GM21526 (cell line): ENCODE data around the gene NGDN.

Experiments used
- ATAC-seq: cut with Tn5 transposase; IDR thresholded peaks from one replicate; pipeline ENCODE4 v1.9.1; 2021; ENCODE audit warnings: moderate library complexity; ENCODE audit not compliant: unreplicated experiment, low FRiP score

NGDN gene

DNA sequence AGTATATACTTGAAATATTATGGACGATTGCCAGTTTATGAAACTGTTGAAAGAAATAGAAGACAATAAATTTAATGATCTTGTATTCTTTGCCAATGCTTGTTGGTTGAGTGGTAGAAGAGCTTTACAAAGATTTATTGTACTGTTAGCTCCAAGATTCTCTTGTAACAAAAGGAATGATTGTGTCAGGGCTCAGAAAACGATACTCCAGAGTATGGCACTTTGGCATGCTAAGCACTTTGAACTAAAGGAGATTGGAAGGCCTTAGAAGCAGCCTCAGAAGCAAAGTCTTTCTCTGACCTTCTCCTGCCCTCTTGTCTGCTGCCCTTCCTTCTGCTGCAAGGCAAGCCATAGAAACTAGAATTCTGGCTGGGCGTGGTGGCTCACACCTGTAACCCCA is 4.2 kb upstream of the NGDN start:
- no peak for ATAC-seq

DNA sequence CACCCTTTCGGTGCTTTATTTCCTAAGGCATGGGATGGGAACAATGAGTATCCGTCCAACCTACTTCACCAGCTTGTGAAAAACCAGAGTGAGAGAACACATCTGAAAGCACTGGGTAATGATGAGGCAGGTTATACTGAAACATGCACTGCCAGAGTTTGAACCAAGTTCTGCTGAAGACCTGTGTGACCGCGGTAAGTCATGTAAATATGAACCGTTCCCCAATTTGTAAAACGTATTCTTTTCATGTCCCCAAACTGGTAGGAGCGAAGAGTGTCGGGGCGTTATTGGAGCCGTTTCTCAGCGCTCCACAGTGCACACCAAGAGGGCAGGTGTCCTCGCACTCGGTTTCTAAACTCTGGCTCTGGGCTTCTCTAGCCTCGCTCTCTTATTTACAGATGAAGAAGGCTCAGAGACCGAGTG is 788 bp upstream of the NGDN start:
- no peak for ATAC-seq

DNA sequence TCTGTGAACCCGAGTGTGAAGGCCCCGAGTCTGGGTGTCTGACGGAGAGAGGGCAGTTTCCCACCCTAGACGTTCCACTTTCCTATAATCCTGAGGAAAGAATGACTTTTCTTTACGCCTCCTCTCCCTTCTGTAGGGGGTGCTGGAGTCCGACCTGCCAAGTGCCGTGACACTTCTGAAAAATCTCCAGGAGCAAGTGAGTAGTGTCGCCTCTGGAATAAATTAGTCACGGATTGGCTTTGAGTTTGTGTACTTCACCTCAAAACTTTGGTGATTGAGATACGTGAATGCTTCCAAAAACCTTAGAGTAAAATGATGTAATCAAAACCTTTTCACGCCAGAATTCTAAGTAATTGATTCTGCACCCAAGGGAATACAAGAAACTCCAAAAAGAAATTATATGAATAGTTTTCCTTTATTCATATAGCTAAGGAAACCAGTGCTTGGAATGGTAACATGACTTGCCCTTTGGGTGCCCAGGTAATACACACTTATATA is 452 bp downstream of the NGDN start:
- no peak for ATAC-seq

DNA sequence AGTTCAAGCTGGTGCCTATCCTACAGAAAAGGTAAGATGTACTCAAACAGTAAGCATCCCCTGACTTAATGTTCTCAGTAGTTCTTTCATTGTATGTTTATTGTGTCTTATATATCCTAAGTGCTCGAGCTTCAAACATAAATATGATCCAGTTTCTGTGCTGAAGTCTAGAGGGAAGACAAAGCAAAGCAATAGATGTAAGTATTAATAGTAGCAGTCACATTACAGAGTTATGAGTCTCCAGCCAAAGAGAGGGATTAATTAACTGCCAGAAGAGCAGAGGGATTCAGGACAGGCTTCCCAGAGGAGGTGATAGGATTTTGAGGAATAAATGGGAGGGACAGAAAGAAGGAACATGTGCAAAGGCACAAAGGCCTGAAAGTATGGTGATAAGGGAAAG is 1.4 kb downstream of the NGDN start:
- ATAC-seq: no peak

DNA sequence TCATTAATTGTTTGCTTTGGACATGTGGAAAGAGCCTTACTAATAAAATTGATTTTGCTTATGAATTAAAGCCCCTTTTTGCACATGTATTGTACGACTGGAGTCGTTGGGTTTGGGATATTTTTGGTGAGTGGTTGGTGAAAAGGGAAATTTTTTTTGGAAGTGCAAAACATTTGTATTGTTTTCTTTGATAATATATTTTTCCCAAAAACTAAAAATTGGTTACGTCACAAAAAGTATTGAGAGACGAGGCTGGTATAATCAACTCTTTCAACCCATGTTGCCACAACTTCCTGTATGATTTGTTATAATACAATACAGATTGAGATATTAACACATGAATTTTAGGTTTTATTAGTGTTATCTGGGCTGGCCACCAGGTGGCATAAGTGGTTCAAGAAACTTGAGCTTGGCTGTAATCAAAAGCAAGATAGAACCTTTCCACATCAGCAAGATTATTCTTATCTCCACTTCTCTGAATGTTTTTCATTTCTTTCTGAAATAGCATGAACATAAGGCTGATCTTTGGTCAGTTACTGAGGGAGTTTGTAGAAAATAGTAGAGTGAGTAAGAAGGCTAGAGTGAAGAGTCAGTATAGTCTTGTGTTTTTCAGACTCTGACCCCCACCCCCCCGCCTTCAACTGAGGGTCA is 8.7 kb downstream of the NGDN start:
- ATAC-seq: no peak

DNA sequence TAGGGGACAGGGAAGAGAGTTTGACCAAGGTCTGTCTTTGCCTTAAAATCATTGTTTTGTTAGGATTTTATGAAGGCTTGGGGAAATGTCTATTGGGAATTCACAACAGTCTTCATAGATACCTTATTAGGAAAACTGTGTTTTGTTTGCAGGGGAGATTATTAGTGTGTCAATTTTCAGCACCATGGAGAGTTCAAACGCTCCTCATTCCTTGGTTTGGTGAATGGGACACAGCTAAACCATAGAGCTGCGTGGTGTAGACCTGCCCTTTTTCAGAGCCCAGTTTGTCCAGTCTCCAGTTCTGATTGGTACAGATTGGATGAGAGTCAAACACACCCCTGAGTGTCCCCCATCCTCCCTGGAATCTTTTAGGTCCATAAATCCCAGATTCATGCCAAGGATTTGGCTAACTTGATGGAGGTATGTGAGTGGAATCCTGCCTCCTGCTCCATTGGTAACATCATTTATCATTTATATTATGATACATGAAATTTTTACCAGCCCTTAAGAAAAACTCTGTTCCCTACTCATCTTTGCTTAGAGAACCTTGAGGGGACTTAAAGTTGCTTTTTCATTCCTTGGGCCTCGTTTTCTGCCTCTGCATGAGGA is 12.0 kb downstream of the NGDN start:
- ATAC-seq: no peak

DNA sequence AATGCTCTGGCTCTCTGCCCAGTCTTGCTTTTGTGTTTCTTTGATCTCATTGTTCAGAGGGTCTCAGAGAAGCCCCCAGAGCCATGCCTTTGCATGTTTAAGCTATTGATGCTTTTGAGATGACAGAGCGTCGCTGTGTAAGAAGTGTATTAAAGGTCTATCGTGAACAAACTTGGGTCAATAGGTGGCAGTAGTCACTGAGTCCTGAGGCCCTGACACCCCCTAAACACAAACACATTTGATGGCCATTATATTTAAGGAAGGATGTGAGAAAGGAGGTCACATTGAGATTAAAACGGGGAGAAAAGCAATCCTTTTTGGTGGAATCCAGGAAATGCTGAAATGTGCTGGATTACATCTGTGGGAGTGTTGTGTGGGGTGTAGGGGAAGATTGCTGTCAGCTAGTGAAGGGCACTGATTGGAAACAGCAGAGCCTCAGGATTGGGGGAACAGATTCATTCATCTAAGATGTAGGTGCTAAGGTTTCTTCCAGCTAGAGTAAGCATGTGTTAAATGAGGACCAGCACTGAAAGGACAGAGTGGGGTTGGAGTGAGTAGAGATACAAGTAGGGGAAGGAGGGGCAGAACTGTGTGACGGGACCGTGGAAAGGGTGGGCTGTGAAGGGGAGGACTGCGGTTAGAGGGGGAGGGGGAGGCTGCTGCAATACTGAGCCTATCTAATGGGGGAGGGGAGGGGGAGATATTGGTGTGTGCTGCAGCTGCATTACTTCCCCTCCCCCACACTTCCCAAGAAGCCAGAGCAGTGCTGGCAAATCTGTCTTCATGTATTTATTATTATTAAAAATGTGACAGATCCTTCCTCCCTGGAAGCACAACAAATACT is 12.7 kb downstream of the NGDN start:
- ATAC-seq: no peak

DNA sequence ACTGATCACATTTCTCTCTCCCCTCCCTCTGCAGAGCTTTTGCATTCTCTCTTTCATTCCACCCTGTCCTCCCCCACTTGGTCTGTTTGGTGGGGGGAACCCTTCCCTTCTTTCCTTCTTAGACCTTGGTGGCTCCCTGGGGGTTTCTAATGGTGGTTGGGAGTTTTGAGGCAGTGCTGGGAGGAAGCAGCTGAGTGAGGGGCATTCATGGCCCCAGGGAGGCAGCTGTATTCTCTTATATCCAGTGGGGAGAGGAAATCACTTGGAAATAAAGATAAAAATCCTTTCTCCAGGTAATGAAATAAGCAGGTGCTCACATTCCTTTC is 13.3 kb downstream of the NGDN start:
- ATAC-seq: no peak

DNA sequence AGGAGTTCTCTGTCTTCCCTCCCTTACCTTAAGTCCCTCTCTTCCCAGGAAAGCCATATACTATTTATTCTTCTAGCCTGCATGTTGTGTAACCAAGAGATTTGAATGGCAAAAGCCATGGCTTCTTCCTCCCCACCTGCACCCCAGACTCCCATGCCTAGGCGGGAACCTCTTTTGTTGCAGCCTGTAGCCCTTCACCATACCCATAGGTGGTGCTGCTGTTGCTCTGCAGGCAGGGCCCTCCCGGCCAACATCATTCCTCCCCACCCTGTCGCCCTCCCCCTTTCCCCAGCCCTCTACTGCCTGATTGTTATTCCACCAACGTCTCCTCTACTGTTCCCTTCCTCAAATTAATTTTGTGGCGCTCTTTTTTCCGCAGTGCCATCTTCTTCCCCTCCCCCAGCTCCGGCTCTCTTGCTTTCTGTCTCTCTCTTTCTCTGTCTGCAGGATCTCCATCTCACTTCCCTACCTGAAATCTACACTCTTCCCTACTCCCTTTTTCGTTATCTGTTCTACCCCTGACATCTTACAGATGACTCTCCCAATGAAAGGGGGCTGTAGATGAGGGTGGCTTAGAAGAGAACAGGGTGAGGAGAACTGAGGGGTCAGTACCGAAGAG is 13.8 kb downstream of the NGDN start:
- ATAC-seq: no peak

DNA sequence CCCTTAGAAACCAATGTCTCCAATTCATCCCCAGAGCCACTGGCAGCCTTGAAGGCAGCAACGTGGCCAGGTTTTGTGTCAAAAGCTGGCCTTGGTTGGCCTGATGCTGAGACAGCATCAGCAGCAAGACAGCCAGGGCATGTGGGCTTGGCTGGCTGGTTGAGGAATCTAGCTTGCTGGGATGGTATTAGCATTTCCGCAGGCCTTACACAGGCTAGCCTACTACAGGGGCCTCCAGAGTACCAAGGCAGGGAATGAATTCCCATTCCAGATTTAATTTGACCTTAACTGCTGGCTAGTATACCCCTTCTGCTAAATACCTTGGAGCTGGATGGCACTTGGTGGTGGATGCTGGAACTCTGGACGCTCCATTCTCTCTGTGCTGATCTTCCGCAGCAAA is 15.8 kb downstream of the NGDN start:
- ATAC-seq: no peak

DNA sequence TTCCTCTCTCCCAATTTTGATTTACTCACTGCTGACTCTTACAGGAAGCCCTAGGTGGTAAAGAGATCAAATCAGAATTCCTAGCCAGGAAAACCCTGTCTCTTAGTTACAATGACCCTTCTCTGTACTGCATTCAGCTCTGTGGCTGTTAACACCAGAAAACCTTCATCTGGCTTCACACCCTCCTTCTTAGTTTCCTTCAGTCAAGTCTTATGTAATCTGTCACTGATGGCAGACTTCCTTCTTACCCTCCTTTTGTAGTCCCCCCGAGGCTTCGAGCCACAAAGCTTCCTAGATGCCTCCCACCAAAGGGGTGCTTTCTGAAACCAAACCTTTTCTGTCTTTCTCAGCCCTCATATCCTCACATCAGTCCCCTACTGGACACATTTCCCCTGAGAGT is 16.5 kb downstream of the NGDN start:
- ATAC-seq: no peak

DNA sequence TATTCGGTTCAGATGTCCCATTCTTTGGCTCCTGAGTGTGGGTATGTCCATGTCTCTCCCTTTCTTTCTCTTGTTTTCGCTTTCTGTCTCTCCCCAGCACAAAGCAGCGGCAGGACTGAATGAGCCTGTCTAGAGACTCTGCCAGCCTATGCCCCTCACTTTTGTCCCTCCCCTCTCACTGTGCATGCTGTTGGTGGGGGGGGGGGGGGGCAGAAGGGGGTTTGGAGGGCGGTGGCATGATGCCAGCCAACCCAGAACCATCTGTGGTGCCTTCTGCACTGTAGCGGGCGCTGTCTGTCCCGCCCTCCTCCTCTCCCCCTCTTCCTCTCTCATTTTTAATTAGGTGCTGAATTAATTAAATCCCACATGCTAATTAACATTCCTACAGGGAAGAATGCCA is 17.7 kb downstream of the NGDN start:
- no peak for ATAC-seq

DNA sequence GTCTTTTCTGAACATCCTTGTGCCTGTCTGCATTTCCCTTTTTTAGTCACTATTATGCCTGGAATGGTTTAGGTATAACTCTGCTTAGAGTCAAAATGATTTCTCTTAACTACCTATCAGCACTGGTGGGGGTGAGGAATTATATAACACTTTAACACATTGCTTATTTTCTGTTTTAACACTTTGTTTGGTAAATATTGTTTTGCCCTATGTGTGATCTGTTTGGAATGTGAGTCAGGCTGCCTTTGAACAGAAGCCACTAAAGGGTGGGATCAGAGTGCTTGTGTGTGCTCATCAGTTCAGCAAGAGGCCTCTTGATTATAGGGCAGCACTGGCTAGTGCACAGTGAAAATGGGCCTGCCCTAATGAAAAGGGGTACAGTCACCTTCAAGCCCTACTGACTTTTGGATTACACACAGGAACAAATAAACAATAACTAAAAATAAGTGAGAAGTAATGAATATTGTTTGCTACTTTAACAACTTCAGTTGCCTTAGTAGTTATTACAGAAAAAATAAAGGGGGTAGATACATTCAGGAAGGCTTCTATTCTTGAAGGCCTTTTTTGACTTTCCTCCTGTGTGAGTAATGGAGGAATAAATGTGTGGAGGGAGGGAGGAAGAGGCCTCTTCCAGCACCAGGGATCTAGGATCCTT is 23.2 kb downstream of the NGDN start:
- ATAC-seq: no peak

DNA sequence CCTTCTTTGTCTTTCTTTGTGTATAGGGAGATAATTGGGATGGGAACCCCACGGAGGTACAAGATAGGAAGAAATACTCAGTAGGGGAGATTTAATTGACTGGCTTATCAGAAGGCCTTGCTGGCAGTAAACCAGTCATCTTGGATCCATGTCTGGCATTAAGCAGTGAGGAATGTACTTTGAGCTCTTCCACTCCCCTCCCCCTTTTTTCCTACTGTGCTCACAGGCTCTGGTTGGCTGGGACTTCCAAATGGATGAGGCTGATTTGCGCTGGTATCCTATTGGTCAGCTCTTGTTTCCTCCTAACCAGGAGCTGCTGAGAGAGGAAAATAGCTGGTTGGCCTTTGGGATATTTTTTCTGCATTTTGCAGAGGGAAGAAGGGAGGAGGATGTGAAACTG is 24.7 kb downstream of the NGDN start:
- ATAC-seq: no peak

DNA sequence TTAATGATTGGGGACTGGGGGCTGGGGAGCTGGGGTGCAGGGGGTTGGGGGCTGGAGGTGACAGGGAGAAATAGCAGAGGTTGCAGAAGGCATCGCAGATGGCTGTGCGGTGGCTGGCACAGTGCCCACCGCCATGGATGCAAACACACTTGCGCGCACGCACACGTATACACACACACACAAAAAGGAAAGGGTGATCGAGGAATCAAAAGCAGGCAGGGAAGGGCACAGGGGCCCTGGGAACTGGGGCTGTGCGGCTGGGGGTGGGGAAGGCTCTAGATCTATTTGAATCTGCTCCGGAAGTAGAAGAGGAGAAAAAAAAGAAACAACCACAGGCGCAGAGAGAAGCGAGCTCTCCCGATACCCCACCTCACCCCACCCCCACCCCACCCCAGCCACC is 42.7 kb downstream of the NGDN start:
- ATAC-seq: no peak

DNA sequence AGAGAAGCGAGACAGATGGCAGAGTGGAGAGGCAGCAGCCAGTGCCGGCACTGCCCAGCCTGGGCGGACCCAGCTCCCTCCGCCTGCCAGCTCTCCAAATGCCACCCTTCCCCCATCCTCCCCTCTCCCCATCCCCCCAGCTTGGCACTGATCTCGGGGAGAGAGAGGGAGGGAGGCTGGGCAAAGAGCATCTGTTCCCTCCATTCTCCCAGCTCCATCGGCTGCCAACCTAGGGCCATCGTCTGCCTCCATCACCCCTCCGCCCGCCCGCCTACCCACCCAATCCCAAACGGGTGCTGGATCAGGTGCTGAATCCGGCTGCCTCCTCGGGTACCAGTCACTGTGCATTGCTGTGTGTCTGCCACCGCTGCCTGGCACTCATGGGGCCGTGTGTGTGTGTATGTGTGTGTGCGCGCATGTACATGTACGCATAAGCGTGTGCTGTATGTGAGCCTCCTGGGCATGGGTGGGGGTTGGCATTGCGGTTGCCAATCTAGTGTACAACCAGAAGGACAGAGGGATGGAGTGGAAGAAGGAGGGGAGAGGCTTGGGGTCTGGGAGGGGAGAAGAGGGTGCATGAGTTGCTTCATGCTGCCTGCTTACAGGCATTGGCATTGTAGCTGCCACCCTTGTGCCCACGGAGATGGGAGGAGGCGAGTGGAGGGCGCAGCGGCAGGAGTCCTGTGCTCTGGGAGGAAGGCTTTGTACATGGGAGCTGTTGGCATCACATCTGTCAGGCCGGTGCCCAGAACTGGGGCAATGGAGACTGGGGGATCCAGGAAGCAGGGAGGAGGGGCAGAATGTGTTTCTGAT is 43.7 kb downstream of the NGDN start:
- no peak for ATAC-seq

DNA sequence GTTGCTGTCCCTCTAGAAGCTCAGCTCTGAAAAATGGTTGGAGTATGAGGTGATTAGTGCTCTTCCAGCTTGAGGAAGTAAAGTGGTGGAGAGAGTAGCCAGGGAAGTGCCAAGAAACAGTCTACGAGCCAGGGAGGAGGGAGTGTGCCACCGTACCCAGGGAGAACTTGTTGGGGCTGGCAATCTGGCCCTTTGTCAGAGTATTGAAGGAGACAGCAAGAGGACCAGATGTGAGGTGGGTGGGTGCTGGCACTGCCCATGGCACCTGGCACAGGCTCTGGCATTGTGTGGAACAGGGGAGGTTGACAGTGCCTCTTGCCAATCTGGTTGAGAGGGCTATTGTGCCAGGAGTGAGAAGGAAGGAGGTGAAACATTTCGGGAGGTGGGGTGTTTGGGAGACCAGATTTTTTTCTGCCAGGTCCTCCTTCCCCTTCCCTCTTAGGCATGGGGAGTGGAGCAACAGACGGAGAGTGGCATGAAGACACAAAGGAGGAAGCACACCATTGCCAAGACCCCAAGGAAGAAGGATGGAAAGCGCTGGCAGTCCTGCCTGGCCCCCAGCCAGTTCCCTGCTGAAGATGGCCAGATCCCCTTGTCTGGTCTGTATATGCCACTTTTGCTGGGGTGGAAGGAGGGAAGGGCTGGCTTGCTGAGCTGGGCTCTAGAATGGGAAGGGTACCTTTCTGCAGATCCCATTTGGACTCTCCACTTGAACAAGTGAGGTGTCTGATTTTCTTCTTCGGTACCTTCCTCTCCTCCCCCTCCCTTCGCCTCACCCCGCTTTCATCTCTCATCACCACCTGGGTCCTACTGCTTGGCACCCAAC is 44.5 kb downstream of the NGDN start:
- ATAC-seq: no peak

DNA sequence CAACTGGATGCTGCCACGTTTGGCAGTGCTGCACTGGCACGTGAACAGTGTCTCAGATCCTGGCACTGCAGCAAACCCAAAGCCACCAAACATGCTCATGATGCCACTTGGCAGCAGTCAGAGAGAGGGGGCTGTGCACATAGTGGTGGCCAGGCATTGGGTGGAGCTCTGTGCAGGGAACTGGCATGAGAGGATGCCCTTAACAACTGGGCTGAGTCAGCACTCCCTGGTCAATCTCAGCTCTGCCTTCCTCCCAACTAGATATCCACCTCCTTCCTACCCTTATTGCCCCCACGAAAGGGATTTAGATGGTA is 45.1 kb downstream of the NGDN start:
- ATAC-seq: no peak

DNA sequence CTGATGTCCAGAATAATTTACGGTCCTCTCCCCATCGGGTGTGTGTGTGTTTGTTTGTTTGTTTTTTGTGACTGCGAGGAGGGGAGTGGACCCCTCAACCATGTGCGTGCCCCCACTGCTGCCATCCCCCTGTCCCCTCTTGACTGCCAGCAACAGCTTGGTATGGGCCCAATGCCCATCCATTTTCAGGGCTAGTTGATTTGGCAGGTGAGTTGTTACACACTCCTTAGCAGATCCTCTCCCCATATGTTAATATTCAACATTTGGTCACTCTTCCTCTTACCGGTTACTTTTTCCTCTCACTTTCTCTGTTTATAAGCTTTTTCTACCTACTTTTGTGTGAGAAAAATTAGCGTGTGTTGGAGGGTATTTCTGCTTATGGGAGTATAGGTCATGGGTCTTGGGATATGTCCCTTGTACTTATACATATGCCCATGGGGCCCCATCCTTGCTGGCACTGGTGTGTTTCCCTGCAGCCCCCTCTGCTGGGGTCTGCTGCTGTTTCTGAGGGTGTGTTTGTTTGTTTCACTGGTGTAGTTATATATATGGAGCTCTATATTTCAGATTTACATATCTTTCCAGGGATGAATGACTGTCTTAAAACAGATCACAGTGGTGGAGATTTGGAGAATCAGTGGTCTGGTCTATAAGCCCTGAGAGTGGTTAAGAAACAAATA is 48.3 kb downstream of the NGDN start:
- ATAC-seq: no peak
